Dendritic cell treated with granulocyte-macrophage colony-stimulating factor and Interleukin-4, amounts not matched to agents 40 ng/mL and 50 ng/mL, for 4 days (primary cell): ENCODE data around the gene FAM20C.

ENCODE experiments used
- H3K27ac Mint-ChIP-seq: one replicate; pipeline ENCODE4 v1.8.0; 2022; ENCODE audit warnings: mild to moderate bottlenecking, mixed read lengths
- H3K27me3 Mint-ChIP-seq: one replicate; pipeline ENCODE4 v1.8.0; 2022; ENCODE audit warnings: mild to moderate bottlenecking, mixed read lengths
- H3K36me3 Mint-ChIP-seq: one replicate; pipeline ENCODE4 v1.8.0; 2022; ENCODE audit warnings: low read depth, mixed read lengths
- H3K4me1 Mint-ChIP-seq: one replicate; pipeline ENCODE4 v1.8.0; 2022; ENCODE audit warnings: low read depth, mixed read lengths
- H3K4me3 Mint-ChIP-seq: one replicate; pipeline ENCODE4 v1.8.0; 2022; ENCODE audit warnings: mild to moderate bottlenecking, moderate library complexity, mixed read lengths
- H3K9me3 Mint-ChIP-seq: one replicate; pipeline ENCODE4 v1.8.0; 2022; ENCODE audit warnings: mixed read lengths
- intact Hi-C: fragments of 100-400 bp; cut with micrococcal nuclease; formaldehyde crosslinking; loops from one replicate; pipeline ENCODE4 v1.15.0; 2022

Gene FAM20C

DNA sequence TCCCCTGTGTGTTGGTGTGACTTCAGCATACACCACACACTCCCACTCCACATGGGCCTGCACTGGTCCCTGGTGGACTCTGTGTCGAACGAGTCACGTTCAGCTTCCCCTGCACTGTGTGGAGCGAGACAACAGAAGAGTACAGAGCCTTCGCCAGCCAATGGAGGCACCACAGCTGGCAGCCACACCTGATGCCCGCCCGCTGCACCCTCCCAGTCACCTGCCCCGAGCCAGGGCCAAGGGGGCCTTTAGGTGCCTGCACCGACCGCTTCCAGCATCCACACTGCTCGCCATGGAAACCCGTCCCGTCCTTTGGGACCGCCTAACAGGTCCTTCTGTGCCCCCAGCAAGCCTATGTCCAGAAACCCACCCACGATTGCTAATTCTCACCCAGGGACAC is 106.8 kb downstream of the FAM20C start:
- Mint-ChIP-seq H3K4me3 (no peak overlapping the region), H3K36me3 (no peaks in the 10 kb centered on the region), H3K27ac (no peak overlapping the region), H3K9me3 (peaks cover 2% of the 10 kb centered on the region), H3K4me1 (no peaks in the 10 kb centered on the region), H3K27me3 (peaks cover 6% of the 10 kb centered on the region)
- intact Hi-C loops = no loop called here

DNA sequence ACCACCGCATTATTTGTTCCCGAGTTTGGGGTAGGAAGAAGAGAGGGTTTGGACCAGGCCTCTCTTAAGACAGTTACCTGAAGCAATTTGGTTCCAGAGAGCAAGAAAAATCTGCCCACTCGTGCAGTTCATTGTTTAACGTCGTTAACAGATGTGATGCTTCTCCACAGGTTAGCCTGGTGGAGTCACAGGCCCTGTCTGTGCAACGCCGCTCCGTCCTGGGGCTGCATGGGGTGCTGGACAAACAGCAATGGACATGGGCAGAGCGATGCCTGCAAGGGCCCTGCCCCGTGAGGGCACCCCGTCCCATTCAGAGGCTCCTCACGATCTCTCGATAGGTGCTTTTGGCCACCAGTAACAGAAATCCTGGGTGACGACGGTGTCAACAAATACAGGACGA is 107.3 kb downstream of the FAM20C start:
- no peaks in the 10 kb centered on the region for H3K4me1 Mint-ChIP-seq

DNA sequence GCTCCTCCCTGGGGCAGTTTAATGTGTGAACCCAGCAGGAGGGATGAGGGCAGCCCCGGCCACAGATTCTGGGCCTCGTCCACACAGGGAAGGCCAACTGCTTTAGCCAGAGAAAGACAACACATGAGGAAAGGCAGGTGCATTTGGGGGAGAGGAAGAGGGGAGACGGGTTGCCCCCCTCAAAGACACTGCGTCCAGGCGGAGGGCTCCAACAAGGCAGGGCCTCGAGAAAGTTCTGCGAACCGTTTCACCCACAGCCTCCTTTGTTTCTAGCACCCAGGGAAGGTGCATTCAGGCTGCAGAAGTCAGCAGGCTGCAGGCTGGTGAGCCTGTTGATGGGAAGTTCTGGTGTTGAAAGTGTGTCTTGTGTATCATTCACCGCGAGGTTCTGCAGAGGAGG is 107.7 kb downstream of the FAM20C start:
- Mint-ChIP-seq H3K4me1 (no peaks in the 10 kb centered on the region), H3K27ac (no peak overlapping the region), H3K4me3 (no peak overlapping the region), H3K27me3 (peaks cover 3% of the 10 kb centered on the region), H3K9me3 (peaks cover 8% of the 10 kb centered on the region), H3K36me3 (no peaks in the 10 kb centered on the region)
- intact Hi-C loops = no loop called here

More for the DNA sequence above, 107.3 kb downstream of the FAM20C start:
- H3K27ac Mint-ChIP-seq = no peak overlapping the region
- H3K27me3 Mint-ChIP-seq = peaks cover 6% of the 10 kb centered on the region
- intact Hi-C loops = no loop called here
- H3K36me3 Mint-ChIP-seq = no peaks in the 10 kb centered on the region
- H3K4me3 Mint-ChIP-seq = no peak overlapping the region
- peaks cover 6% of the 10 kb centered on the region for H3K9me3 Mint-ChIP-seq

DNA sequence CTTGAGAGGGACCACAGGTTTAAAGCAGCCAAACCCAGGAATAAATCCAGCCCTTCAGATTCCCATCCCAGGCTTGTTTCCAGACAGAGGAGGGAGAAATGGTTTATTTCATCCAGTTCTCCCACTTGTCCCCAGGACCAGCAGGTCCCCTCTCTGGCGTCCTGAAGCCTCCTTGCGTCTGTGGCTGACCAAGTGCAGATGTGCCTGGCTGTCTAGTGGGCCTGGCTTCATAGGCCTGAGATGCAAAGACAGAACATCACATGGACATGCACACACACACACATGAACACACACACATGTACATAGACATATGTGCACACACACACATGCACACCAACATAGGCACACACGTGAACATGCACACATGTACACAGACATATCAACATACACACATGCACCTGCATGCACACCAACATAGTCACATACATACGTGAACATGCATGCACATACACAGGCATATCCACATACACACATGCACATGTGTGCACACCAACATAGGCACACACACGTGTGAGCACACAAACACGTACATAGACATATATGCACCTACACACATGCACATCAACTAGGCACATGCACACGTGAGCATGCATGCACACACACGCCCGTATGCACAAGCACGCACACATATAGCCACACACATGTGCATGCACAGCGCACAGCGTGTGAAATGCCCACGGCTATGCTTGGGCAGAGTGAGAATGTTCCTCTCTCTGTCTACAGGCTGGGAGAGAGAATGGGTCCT is 108.3 kb downstream of the FAM20C start:
- Mint-ChIP-seq H3K9me3 (peaks cover 8% of the 10 kb centered on the region), H3K27ac (no peak overlapping the region), H3K4me3 (no peak overlapping the region), H3K27me3 (peaks cover 3% of the 10 kb centered on the region), H3K36me3 (no peaks in the 10 kb centered on the region), H3K4me1 (no peaks in the 10 kb centered on the region)
- intact Hi-C loops = no loop called here

DNA sequence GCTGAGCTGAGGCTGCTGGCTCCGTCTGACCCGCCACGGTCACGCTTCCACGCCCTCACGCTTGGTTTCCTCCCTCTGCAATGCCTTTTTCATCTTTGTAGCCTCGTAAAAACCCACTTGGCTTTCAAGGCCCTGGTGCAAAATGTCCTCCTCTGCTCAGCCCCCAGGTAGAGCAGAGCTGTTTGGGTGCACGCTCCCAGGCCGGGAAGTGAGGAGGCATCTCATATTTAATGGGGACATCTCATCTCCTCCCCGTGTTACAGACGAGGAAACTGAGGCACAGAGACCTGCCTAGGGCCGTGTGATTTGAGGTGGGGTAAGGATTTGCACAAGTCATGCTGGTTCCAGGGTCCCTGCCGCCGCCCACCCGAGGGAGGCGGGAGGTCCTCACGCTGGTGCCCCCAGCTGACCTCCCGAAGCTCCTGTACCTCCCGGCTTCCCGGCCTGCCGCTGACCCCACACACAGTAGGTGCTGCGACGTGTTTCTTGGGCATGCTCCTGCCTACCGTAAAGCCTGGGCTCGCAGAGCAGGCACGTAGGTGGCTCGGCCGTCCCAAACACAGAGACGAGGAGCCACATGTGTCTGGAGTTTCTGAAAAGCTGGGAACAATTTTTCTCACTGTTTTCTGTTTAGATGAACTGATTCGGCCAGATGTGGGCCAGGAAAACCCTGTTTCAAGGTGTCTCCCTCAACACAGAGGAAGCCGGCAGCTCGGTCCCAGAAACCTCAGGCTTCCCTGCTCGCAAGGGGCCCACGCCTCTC is 109.1 kb downstream of the FAM20C start:
- H3K36me3 Mint-ChIP-seq = no peaks in the 10 kb centered on the region
- H3K9me3 Mint-ChIP-seq = peaks cover 8% of the 10 kb centered on the region
- H3K4me1 Mint-ChIP-seq = no peaks in the 10 kb centered on the region
- no peak overlapping the region for H3K4me3 Mint-ChIP-seq
- intact Hi-C loops = no loop called here
- H3K27me3 Mint-ChIP-seq = peaks cover 2% of the 10 kb centered on the region
- H3K27ac Mint-ChIP-seq = no peak overlapping the region

DNA sequence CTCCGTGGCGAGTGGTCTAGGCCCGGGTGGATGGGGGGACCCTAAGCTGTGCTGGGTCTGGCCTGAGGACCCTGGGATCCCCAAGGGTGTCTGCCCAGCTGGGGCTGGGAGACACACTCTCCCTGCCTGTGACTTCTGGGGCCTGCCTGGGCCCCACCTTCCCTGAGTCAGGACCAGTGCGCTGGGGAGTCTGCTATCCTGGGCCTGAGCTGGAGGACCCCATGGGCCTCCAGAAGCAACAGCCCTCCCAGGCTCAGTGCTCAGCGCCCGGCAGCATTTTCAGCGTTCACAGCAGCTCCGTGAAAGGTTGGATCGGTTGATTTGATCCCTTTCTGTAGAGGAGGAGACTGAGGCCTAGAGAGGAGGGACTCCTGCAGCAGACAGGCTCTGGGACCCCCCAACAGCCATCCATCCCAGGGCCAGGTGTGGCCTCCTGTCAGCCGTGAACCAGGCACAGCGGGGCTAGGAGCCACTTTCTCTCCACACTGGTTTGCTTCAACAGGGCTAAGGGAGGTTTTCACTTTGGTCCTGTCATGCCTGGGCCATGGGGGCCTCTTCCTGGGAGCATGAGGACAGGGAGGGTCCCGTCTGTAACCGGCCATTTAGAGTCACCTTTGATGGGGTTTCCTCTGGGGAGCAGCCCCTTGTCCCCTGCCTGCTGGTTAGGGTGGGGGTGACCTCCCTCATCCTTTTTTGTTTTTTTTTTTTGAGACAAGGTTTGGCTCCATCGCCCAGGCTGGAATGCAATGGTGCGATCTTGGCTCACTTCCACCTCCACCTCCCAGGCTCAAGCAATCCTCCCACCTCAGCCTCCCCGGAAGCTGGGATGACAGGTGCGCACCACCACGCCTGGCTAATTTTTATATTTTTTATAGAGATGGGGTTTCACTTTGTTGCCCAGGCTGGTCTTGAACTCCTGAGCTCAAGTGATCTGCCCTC is 110.0 kb downstream of the FAM20C start:
- H3K4me1 Mint-ChIP-seq = no peaks in the 10 kb centered on the region
- peaks cover 8% of the 10 kb centered on the region for H3K9me3 Mint-ChIP-seq
- no peak overlapping the region for H3K27ac Mint-ChIP-seq
- H3K36me3 Mint-ChIP-seq = no peaks in the 10 kb centered on the region
- H3K27me3 Mint-ChIP-seq = peaks cover 4% of the 10 kb centered on the region
- no peak overlapping the region for H3K4me3 Mint-ChIP-seq
- intact Hi-C loops = no loop called here

DNA sequence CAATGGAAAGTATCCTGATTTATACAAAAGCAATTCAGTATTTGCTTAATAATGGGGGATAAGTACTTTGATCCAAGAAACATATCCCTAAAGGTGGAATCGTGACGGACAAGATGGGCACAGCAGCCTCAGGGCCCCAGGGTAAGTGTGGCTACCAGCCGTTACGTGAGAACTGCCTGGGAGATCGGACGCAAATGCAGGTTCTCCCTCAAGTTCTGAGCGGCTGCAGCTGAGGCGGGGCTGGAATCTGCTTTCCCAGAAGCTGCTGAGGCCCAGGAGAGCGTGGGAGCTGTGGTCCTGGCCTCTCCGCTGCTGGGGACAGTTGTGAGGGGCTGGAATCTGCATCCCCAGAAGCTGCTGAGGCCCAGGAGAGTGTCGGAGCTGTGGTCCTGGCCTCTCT is 111.1 kb downstream of the FAM20C start:
- Mint-ChIP-seq H3K27ac (no peak overlapping the region), H3K4me3 (no peak overlapping the region), H3K36me3 (no peaks in the 10 kb centered on the region), H3K27me3 (peaks cover 6% of the 10 kb centered on the region), H3K9me3 (peaks cover 8% of the 10 kb centered on the region), H3K4me1 (no peaks in the 10 kb centered on the region)
- intact Hi-C loops = no loop called here

DNA sequence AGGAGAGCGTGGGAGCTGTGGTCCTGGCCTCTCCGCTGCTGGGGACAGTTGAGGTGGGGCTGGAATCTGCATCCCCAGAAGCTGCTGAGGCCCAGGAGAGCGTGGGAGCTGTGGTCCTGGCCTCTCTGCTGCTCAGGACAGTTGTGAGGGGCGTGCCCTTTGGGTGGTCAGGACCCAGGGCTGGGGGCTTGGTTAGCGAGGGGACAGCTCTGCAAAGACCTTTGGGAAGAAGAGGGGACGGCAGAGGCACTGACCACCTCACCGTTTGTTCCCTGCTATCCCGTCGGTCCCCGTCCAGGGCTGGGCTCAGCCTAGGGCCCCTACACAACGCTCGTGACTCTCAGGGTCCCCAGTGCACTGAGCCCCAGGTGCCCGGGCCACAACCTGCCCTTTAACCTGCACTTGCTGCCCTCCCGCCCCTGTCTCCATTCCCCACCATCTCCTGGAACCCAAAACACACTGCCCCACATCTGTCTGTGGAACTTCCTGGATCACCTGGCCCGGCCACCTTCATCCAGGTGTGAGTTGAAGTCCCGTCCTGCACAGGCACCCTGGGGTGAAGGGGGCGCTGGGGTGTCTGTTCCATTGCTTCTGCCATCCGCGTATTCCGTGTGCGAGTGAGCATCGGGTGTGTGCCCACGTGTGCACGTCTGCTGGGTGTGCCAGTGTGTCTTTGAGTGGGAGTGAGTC is 111.7 kb downstream of the FAM20C start:
- Mint-ChIP-seq H3K27ac (no peak overlapping the region), H3K36me3 (no peaks in the 10 kb centered on the region), H3K4me3 (no peak overlapping the region), H3K9me3 (peaks cover 8% of the 10 kb centered on the region), H3K27me3 (peaks cover 6% of the 10 kb centered on the region), H3K4me1 (no peaks in the 10 kb centered on the region)
- intact Hi-C loops = no loop called here

DNA sequence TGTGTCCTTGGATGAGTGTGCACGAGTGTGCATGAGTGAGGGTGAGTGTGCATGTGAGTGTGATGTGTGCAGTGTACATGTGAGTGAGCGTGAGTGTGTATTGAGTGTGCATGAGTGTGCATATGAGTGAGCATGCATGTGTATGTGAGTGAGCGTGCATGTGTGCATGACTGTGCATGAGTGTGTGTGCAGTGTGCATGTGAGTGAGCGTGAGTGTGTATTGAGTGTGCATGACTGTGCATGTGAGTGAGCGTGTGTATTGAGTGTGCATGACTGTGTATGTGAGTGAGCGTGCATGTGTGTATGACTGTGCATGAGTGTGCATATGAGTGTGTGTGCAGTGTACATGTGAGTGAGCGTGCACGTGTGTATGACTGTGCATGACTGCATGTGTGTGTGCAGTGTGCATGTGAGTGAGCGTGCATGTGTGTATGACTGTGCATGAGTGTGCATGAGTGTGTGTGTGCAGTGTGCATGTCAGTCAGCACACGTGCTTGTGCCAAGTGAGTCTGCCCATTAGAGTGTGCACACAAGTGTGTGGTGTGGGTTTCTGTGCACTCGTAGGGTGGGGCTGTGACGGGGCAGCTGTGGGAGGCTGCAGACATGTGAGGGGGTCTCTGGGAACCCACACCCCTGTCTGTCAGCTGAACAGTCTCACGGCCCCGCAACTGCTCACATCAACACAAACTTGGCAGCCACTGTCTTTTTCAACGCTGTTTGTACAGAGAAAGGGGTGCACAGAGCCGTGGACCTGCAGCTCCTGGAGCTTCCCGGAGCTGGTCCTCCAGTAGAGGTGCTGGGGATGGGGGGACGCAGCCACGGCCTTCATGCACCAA is 112.4 kb downstream of the FAM20C start:
- peaks cover 9% of the 10 kb centered on the region for H3K27me3 Mint-ChIP-seq
- peaks cover 8% of the 10 kb centered on the region for H3K9me3 Mint-ChIP-seq
- H3K4me1 Mint-ChIP-seq = no peaks in the 10 kb centered on the region
- H3K4me3 Mint-ChIP-seq = no peak overlapping the region
- intact Hi-C loops = no loop called here
- H3K36me3 Mint-ChIP-seq = no peaks in the 10 kb centered on the region
- H3K27ac Mint-ChIP-seq = no peak overlapping the region

DNA sequence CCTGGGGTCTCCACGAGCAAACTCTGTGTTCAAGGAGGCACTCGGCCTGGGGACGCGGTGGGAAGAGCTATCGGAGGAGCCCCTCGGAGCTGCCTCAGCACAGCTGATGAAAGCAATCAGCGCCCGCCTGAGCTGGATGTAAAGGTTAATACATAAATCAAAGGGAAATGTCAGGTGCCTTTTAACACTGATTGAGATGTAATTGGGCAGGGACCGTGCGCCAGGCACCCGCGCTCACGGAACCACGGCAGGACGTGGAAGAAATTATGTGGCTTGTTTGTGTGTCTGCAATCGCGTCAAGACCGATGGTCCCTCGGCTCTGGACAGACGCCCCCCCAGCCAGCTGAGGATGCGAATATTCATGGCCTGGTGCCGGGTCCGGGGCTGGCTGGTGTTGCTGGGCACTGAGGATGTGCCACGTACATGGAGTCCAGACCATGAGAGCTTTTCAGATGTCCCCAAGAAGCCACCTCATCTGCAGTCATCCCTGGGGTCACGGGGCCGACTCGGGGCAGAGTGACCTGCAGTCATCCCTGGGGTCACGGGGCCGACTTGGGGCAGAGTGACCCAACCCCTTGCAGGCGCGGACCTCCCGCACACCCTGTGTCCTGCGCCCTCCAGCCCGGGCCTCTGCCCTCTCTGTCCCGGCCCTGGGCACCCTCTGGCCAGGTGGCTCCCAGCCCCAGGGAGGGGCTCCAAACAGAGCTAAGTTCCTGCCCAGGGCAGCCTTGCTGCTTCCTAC is 113.2 kb downstream of the FAM20C start:
- H3K27me3 Mint-ChIP-seq = peaks cover 9% of the 10 kb centered on the region
- H3K9me3 Mint-ChIP-seq = peaks cover 8% of the 10 kb centered on the region
- H3K27ac Mint-ChIP-seq = no peak overlapping the region
- intact Hi-C loops = no loop called here
- H3K4me1 Mint-ChIP-seq = no peaks in the 10 kb centered on the region
- no peaks in the 10 kb centered on the region for H3K36me3 Mint-ChIP-seq
- H3K4me3 Mint-ChIP-seq = no peak overlapping the region

DNA sequence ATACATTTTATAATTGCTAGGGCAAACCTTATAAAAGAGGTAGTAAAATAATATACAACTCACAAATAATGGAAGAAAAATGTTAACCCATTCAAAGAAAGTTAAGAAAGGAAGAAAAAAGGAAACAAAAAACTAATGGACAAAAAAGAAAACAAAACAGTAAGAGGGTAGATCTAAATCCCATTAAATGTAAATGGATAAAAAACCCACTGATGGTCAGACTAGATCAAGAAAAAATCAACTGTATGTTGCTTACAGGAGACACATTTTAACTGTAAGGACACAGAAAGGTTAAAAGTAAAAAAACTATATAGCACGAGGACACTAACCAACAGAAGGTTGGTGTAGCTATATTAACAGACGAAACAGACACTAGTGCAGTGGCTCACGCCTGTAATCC is 115.6 kb downstream of the FAM20C start:
- peaks cover 23% of the 10 kb centered on the region for H3K27me3 Mint-ChIP-seq
- H3K4me1 Mint-ChIP-seq = no peaks in the 10 kb centered on the region
- no peak overlapping the region for H3K27ac Mint-ChIP-seq
- no peak overlapping the region for H3K4me3 Mint-ChIP-seq
- no peaks in the 10 kb centered on the region for H3K36me3 Mint-ChIP-seq
- peaks cover 8% of the 10 kb centered on the region for H3K9me3 Mint-ChIP-seq
- intact Hi-C loops = no loop called here

DNA sequence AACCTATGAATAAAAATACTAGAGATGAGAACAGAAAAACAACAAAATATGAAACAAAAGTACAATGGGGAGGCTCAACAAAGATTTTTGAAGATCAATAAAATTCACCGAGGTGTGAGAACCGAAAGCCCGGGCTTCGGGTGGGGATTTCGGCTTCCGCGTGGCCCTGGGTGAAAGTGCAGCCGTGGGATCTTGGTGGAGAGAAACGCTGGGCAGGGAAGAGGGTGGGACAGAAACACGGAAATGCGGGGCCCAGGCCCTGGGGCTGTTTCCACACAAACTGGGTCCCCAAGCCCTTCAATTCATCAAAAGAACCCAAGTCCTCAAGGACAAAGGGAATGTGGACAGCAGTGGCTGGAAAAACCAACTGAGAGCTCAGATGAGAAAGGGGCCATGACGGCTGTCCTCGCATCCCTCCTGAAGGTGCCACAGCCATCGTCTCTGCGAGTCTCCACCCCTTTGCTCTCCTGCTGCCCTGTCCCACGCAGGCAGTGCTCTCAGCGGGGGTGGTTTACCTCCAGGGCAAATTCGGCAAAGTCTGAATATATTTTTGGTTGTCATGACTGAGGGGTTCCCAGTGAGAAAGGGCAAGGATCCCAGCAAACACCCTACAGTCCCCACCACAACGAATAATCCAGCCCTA is 117.3 kb downstream of the FAM20C start:
- no peak overlapping the region for H3K4me3 Mint-ChIP-seq
- no peak overlapping the region for H3K27ac Mint-ChIP-seq
- intact Hi-C loops = no loop called here
- no peaks in the 10 kb centered on the region for H3K4me1 Mint-ChIP-seq
- H3K9me3 Mint-ChIP-seq = peaks cover 2% of the 10 kb centered on the region
- no peaks in the 10 kb centered on the region for H3K36me3 Mint-ChIP-seq
- H3K27me3 Mint-ChIP-seq = peaks cover 24% of the 10 kb centered on the region
